HG03520 (cell line): ENCODE measurements around the gene IP6K3.

Source experiments
- ATAC-seq: cut with Tn5 transposase; IDR thresholded peaks from one replicate; pipeline ENCODE4 v1.9.1; 2021; ENCODE audit warnings: mild to moderate bottlenecking, moderate library complexity; ENCODE audit not compliant: unreplicated experiment

Gene IP6K3

GRCh38 chr6:33742092-33742491 lies 4.6 kb downstream of the IP6K3 start:
- no peak for ATAC-seq

- no peak for ATAC-seq
These were observed 5.9 kb downstream of the IP6K3 start for GRCh38 chr6:33740794-33741193.

- no peak for ATAC-seq
These were observed 6.5 kb downstream of the IP6K3 start for GRCh38 chr6:33740204-33740608.

- no peak for ATAC-seq
These were observed 7.1 kb downstream of the IP6K3 start for GRCh38 chr6:33739571-33739970.

GRCh38 chr6:33738879-33739278 lies 7.8 kb downstream of the IP6K3 start:
- no peak for ATAC-seq

GRCh38 chr6:33738153-33738552 lies 8.6 kb downstream of the IP6K3 start:
- no peak for ATAC-seq

GRCh38 chr6:33737267-33738026 lies 9.3 kb downstream of the IP6K3 start:
- ATAC-seq, result no peak

- no peak for ATAC-seq
These were observed 11.5 kb downstream of the IP6K3 start for GRCh38 chr6:33735216-33735615.

GRCh38 chr6:33733709-33734007 lies 13.0 kb downstream of the IP6K3 start:
- no peak for ATAC-seq

GRCh38 chr6:33732817-33733708 lies 13.6 kb downstream of the IP6K3 start:
- no peak for ATAC-seq

- ATAC-seq, result no peak
These were observed 14.3 kb downstream of the IP6K3 start for GRCh38 chr6:33732385-33732784.

GRCh38 chr6:33731751-33732282 lies 14.9 kb downstream of the IP6K3 start:
- no peak for ATAC-seq

GRCh38 chr6:33731035-33731434 lies 15.7 kb downstream of the IP6K3 start:
- ATAC-seq, result no peak

- no peak for ATAC-seq
These were observed 16.1 kb downstream of the IP6K3 start for GRCh38 chr6:33730611-33731010.

- ATAC-seq, result no peak
These were observed 17.6 kb downstream of the IP6K3 start for GRCh38 chr6:33729059-33729458.

- no peak for ATAC-seq
These were observed 18.3 kb downstream of the IP6K3 start for GRCh38 chr6:33728438-33728837.

- no peak for ATAC-seq
These were observed 18.8 kb downstream of the IP6K3 start for GRCh38 chr6:33727932-33728331.

- ATAC-seq, result no peak
These were observed 19.6 kb downstream of the IP6K3 start for GRCh38 chr6:33727126-33727525.

GRCh38 chr6:33726696-33727095 lies 20.0 kb downstream of the IP6K3 start:
- ATAC-seq, result no peak

- ATAC-seq, result no peak
These were observed 20.6 kb downstream of the IP6K3 start for GRCh38 chr6:33725891-33726673.

GRCh38 chr6:33725222-33725621 lies 21.5 kb downstream of the IP6K3 start:
- ATAC-seq, result no peak
